AML-193 (cell line): Measurements from ENCODE around the gene STUM.
"Not testable (repeated sequence)": the region's sequence is repeated elsewhere in the genome, so short reads cannot be mapped to it uniquely, and the experiment has no call there.

ENCODE experiments used
- DNase-seq, 2 experiments: peaks; one replicate each; lab custom pipeline; 2025; lab: John Stamatoyannopoulos, UW

Gene STUM

DNA sequence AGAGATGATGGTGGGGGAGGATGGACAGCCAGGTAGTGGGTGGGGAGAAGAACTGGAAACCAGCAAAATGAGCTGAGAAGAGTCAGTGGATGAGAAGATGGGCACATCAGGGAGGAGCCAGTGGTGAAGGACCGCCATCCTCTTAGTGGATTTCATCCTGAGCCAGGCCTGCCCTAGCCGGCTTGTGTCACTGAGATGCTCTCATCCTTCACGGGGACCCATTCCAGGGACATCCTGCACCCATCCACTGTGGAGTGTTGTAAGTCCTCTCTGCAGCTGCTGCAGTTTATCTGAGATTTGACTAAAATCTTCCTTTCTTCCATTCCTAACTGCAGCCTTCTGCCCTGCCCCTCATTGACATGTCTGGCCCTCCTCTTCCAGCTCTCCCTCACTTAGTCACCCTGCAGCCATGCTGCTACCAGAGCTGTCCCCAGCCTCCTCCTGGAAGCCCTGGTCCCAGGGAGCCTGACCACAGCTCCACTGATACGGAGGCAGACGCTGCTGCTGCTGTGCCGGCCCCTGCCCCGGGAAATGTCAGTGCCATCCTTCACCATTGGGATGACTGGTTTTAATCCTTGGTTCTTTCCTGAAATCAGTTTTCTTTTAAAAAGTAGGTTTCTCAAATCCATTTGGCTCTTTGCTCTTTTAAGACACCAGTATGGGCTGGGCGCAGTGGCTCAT lies 33.2 kb downstream of the STUM start:
- DNase-seq = no peak

DNA sequence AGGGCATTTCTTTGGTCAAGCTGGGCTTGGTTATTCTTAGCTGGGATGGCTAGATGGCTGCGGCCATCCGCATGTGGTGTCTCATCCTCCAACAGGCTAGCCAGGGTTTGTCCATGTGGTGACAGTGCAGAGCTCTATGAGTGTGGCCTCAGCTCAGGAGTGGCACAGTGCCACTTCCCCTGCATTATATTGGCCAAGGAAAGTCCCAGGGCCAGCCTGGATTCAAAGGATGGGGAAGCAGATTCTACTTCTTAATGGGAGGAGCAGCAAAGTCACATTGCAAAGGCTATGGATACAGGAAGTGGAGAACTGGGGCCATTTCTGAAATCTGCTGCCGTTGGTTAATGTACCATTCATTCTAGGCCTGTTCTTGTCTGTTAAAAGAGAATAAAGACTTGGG lies 34.4 kb downstream of the STUM start:
- no peak for DNase-seq

DNA sequence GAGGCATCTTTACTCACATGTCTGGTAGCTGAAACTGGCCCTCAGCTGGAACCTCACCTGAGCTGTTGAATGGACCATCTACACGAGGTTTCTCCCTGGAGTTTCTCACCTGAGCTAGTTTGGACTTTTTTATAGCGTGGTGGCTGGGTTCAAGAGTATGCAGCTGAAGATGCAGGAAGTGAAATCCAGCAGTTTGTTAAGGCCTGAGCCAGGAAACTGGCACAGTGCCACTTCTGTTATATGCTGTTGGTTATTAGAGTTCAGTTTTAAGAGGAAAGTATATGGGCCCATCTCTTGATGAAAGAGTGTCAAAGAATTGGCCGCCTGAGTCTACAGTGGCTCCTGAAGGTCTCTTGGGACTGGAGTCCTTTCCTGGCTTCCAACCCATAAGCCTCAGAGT lies 35.6 kb downstream of the STUM start:
- DNase-seq = no peak

DNA sequence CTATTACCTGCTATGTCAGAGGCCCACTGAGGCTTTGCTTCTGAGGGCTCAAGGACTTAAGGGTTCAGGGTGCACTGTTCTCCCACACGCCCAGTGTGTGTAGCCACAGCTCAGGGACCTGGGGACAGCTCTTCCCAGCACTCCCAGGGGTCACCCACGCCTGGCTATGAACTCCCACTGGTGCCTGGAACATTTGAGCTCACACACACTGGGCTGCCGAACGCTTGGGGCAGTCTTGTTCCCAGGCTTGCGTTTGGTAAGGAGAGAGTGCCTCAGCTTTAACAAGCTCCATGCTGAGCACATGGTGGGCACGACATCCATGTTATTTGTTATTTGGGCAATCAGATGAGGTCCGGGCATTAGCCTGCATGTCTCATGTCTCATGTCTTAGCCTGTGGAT lies 37.6 kb downstream of the STUM start:
- no peak for DNase-seq

DNA sequence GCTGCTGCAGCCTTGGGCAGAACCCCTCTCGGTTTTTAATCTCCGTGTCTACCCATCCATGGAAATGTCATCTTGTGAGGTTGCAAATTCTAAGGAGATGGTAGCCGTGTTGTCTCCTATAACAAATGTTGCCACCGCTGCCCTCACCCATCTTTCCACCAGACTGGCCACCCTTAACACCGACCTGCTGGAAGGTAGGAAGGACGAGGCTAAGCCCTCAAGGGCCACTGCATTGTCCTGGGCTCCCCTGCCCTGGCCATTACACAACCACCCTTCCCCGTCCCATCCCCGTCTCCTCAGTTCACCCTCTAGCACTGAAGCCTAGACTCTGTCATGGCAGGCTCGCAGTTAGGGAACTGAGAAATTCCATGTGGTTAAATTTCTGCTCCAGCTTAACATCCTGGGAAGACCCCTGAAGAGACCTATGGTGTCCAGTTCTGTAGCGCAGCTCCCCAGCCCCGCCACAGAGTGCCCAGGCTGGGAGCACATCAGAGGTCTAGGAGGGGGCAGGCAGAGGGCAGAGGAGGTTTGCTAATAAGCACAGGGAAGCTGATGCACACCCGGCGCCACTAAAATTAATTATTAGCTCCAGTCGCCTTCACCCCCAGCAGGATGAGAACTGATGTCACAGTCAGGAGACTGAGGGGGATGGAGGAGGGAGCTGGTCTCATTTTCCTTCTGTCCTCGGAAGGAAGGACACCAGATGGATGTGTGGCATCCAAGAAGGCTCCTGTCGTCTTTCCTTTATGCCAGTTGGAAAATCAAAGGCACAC lies 38.3 kb downstream of the STUM start:
- no peak for DNase-seq

DNA sequence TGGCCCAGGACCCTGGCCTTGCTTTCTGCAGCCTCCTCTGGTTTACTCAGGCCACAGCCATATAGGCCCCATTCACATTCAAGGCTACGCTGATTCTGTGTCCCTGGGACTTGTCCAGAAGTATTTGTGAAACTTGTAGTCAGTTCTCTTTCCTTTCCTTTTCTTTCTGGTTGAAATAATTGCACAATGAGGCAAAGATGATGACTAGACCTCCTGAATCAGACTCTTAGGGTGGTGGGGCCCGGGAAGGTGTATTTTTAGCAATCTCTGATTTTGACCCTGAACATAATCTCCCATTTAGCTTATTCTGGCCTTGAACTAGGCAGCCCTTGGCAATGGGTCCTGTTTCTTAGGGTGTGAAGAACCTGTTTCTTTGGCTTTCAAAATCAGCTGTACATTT lies 39.9 kb downstream of the STUM start:
- no peak for DNase-seq

DNA sequence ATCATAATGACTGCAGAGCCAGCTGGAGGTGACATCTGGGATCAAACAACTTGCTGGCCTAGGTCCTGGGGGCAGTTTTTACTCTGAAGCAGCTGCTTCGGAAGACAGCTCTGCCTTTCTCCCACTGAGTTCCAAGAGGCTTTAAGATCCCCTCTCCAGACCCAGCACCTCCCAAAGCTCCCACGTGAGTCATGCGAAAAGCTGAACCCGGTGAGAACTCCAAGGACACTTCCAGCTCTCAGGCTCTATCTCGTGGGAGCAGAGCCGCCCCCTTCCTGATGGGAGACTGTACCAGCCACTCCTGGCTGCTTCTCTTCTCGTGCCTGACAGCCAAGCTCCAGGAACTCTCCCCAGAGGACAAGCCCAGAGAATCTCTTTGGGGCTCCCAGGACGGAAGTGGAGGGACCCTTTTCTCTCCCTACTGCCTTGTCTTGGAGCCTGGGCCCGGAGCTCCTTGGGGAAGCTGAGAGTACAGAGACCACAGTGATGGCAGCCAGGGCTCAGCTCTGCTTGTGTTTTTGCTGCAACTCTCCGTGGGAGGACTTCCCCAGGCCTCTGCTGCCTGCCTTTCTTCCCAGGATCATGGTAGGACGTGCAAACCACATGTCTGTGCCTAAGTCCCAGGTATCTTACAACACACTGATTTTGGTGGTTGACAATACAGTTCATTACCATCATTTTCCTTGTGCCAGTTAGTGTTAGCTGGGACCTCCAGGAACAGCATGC lies 40.6 kb downstream of the STUM start:
- DNase-seq = no peak

DNA sequence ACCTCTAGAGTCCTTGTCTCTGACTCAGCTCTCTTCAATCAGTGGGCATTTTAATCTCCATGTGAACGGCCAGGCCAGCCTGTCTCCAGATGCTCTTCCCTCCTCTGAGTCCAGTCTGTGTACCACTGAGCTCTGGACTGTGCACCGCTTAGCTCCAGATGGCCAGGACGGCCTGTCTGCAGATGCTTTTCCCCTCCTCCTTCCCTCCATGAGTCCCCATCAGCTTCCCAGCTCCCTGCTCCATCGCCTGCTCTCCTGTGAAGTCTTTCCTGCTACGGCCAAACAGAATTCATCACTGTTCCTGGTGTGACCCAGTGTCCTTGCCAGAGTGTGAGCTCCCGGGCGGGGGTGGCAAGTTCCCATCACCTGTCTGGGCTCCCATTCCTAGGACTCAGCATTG lies 42.0 kb downstream of the STUM start:
- DNase-seq = no peak

DNA sequence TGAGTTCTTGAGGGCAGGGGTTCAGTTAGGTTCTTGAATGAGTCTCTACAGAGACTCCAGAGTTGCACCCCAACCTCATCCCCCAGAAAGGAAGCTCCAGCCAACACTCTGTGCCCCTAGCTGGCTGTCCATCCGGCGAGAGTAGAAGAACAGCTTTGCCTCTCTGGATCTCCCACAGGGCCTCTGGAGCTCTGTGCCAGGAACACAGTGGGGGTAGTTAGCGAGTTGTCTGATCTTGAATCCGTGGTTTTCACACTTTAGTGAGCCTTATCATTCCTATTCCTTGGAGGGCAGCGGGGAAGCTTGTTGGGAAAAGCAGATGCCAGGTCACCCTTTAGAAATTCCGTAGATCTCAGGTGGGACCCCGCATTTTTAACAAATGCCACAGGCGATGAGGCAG lies 45.0 kb downstream of the STUM start:
- no peak for DNase-seq

DNA sequence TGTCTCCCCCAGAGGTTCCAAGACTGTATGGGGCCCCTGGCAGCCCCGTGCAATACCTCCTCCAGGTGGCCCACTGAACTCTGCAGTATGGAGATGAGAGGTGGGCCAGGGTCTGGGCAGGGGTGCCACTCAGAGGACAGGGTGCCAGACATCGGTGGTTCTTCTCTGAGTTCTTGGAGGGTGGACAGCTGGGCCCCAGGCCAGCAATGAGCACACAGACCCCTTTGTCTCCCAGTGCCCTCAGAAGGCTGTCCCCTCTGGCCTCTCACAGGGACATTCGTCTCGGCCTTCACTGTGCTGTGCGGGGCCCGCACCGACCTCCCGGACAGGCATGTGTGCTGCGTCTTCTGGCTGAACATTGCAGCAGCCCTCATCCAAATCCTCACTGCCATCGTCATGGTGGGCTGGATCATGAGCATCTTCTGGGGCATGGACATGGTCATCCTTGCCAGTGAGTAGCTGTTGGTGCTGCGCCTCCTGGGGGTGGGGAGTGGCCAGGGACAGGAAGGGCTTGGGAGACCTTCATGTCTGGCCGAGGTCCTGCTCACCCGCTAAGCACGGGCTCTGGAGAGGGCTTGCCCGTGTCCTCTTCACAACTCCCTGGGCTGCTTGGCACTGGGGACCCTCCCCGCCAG lies 48.1 kb downstream of the STUM start:
- no peak for DNase-seq

DNA sequence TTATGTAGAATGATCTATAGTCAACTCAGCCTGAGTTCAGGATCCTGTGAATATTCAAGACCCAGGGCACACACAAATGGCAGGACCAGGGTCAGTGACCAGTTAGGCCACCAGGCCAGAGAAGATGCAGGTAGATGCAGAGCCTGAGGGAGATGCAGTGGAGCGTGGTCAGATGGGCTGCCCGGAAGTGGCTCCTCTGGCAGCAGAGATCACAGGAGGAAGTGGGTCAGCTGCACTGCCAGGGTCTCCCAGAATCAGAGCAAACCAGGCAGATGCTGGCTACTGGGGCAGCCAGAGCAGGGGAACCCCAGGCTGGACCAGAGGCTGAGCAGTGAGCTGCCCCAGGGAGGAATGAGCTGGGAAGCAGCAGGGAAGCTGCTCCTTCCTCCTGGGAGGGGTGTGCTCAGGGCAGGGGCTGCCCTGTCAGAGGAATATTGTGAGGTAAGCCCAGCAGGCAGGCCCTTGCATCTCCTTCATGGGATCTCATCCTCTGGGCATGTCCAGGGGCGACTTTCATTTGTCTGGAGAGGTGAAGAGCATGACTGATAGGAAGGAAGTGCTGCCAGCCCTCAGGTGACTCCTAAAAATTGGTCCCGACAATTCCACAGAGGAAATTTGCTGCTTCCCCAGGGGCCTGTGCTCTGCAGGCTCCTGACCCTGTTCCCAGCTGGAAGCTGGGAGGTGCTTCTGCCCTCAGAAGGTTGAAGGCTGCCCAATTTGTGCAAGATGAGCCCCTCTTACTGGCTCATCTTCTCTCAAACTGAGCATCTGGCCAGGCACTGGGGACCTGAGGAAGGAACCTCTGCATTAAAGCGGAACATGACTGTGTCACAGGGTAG lies 49.3 kb downstream of the STUM start:
- no peak for DNase-seq

DNA sequence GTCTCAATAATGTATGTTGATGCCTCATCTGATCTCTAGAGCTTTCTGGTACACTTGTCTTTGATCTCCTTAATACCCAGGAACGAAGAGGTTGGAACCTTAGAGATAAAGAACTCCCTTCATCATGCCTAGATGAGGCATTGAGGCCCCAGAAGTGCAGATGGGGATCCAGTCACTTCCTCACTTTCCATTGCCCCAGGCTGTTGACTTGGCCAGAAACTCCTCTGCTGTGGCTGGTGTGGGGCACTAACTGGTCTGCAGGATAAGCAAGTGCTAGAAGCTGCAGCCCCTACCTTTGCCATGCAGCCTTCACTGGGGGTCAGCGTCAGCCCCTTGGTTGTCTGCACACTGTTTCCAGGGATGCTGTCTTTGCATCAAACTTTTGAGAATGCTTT lies 49.9 kb downstream of the STUM start:
- DNase-seq = no peak

DNA sequence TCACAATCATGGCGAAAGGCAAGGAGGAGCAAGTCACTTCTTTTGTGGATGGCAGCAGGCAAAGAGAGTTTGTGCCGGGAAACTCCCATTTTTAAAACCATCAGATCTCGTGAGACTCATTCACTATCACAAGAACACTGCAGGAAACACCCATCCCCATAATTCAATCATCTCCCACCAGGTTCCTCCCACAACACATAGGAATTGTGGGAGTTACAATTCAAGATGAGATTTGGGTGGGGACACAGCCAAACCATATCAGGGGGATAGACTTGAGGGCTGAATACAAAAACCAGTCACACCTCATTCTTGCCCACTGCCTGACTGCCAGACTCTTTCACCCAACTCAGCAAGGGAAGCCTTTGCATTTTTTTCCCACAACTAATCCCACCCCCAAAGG lies 50.4 kb downstream of the STUM start:
- DNase-seq = not testable (repeated sequence)

DNA sequence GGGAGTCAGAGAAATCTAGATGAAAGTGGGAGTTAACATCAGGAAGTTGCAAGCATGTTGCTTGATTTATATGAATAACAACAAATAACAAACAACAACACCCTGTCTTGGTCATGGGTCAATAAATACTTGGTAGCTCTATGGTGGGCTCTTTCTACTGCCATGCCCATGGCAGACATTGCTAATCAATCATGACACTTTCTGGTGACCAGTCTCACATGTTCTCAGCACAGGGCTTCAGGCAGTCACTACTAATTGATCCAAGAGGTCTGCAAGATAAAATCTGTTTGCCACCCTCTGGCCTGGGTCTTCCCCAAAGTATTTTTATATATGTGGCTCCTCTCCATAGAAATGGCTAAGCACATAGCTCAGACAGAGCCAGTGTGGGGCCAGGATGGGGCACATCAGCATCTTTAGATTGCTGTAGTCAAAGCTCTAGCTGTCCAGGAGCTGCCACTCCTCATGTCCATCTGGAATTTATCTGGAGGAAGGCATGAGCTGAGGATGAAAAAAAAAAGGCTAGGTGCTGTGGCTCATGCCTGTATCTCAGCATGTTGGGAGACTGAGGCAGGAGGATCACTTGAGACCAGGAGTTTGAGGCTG lies 51.2 kb downstream of the STUM start:
- no peak for DNase-seq

DNA sequence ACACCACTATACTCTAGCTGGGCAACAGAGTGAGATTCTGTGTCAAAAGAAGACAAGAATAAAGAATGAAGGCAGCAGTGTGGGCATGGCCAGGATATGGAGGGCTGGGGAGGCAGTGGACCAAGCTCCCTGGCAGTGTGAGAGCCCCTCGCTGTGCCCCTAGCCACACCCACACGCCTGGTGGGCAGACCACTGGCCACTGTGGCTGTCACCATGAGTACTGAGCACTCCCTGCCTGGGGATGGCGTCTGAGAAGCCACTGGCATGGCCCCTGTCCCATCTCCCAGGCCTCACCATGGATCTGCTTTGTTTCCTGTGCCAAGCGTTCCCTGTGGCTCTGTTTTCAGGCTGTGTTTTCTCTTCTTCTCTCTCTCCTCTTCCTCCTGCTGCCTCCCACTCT lies 51.7 kb downstream of the STUM start:
- no peak for DNase-seq

DNA sequence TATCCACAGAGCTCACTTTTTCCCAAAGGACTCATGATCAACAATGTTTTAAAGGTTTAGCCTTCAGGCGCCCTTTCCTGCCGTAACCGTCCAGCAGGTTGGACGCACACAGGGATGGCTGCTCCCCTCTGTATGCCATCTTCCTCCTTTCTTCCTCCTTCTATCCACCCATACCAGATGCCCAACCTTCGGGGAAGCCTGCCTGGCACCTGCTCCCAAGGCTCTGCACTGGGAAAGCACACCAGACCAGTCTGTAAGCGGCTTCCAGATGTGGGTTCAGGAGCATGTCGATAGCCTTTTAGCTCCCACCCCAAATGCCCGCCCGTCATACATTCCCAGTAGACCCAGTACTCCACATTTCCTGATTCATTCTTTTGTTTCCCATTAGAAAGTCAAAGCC lies 52.9 kb downstream of the STUM start:
- DNase-seq = no peak

DNA sequence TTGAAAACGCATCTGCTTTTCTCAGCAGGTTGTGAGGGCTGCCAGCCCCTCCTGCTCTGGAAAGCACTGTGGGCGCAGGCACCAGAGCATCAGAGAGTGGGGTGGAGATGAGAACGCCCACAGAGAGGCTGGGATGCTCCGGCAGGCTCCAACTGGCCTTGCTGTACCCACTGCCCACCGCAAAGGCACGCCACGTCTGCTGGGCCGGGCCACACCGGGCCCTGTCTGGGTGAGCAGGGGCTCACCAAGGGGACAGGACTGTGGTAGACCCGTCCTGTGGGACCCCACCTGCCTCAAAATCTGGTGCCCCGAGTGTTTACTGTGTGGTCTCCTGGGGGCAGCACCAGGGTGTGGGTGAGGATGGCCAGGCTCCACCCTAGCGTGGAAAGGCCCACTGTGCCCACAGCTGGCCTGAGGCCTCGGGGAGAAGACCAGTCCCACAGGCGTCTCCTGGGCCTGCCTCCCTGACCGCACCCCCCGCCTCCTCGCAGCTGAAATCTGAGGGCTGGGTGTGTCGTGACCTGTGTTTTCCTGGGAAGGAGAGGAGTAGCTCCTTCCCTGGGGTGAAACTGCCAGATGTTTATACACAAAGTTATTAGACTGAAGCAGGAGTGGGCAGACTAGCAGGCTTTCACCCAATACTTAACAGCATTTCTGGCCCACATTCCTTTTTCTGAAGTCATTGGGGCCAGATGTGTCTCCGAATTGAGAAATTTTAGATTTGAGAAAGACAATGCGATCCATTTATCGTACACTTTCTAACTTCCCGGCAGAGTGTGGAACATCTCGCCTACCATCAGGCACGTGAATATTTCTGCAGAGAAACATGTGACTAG lies 53.8 kb downstream of the STUM start:
- DNase-seq = no peak

DNA sequence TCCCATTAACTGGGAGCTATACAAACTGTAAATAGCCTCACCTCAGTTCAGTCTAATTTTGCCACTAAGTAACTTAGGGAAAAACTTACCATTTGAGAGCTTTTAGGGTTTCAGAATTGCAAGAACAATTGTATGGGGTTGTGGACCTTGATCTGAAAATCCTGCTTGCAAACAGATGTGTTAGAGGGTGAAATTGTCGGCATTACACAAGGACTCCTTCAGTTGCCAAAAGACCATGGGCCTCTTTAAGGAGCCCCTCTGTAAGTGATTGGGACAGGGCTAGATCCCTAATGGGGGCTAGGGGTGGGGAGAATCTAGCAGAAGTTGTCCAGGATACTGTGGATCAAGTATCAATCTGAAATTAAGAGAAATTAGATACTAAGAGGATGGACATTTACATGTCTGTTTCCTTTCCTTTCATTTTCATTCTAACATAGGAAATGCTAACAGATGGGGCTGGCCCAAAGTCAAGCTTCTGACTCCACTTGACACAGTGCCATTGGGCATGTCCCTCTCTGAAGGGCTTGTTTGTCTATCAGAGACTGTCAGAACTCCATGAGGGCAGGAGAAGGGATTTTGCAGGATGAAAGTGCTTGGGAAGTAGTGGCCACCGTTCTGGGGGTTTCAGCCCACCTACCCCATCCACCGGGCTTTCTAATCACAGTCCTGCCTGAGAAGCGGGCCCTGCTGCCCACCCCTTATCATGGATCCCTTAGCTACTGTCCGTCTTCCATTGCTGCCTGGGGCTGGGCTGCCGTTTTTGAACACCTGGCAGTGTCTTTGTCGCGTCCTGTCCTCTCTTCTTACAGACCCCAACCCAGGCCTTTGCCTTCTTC lies 54.7 kb downstream of the STUM start:
- DNase-seq = no peak

DNA sequence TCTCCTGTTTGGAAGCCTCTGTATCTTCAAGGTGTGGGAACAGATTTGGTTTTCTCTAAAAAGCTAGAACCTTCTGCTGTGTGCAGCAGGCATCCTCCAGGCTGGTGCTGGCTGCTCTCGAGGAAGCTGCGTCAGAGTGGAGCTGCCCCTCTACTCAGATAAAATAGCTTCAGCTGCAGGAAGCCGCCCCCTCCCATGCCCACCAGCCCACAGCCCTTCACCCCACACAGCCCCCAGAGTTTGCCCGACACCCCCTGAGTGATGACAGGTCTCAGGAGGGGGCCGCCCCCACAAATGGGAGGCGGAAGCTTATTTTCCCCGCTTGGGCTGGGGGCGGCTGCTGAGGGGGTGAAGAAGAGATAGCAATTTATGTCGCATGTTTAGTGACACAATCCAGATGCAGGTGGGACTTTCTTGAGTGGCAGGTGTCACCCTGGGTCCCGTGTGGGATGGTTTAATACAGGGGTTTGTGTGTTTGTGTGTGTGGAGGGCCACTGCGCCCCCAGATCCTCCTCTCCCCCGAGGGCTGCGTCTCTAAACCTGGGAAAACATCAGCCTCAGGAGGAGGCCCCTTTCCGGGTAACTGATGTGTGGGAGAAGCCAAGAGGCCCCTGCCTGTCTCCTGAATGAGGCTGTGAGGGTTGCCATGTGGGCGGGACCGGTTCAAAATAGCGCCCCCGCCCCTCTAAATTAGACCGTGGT lies 55.4 kb downstream of the STUM start:
- DNase-seq = no peak
